MCF 10A (cell line): Measurements from ENCODE around the gene THRB. TPM values are rescaled to one million over a fixed set of nuclear protein-coding genes. Genes with fewer than 3 reads are reported as not detected.

Experiments
- BruUV-seq: library from RNA; stranded (reverse); fragments of 400-500 nt; replicated peaks from 2 replicates; lab custom pipeline; 2021; lab: Mats Ljungman, UMichigan
- CTCF ChIA-PET: fragments of 300-600 bp; sonication (Branson Sonifier 250); formaldehyde crosslinking; extraction: SDS; loops from one replicate; lab custom pipeline; 2021; ENCODE audit warnings: antibody characterized with exemption, inconsistent platforms; lab: Yijun Ruan, JAX
- POLR2A ChIA-PET: fragments of 300-600, 350-650 bp; sonication (Branson Sonifier 250); formaldehyde crosslinking; extraction: SDS; loops from one replicate; lab custom pipeline; 2020; ENCODE audit warnings: antibody characterized with exemption, inconsistent platforms; lab: Yijun Ruan, JAX
- DNase-seq: peaks from one replicate; pipeline ENCODE4 v3.0.0-alpha.2; 2018; ENCODE audit not compliant: unreplicated experiment
- H3K27ac Mint-ChIP-seq: one replicate; pipeline ENCODE4 v1.8.0; 2022; ENCODE audit warnings: mild to moderate bottlenecking, low read depth, mixed read lengths; ENCODE audit not compliant: unreplicated experiment
- H3K27me3 Mint-ChIP-seq: one replicate; pipeline ENCODE4 v1.8.0; 2022; ENCODE audit warnings: mixed read lengths; ENCODE audit not compliant: insufficient read depth, unreplicated experiment
- H3K36me3 Mint-ChIP-seq: one replicate; pipeline ENCODE4 v1.8.0; 2022; ENCODE audit warnings: mild to moderate bottlenecking, moderate library complexity, mixed read lengths; ENCODE audit not compliant: insufficient read depth, unreplicated experiment
- H3K4me1 Mint-ChIP-seq: one replicate; pipeline ENCODE4 v1.8.0; 2022; ENCODE audit warnings: mixed read lengths; ENCODE audit not compliant: insufficient read depth, unreplicated experiment
- H3K4me3 Mint-ChIP-seq: one replicate; pipeline ENCODE4 v1.8.0; 2022; ENCODE audit warnings: mild to moderate bottlenecking, moderate library complexity, mixed read lengths; ENCODE audit not compliant: unreplicated experiment
- H3K9me3 Mint-ChIP-seq: one replicate; pipeline ENCODE4 v1.8.0; 2022; ENCODE audit warnings: mixed read lengths; ENCODE audit not compliant: unreplicated experiment
- CTCF ChIP-seq: fragments of 200-600 bp; IDR thresholded peaks from one replicate; pipeline ENCODE4 v1.8.0; 2022; ENCODE audit warnings: antibody characterized with exemption, mild to moderate bottlenecking; ENCODE audit not compliant: unreplicated experiment
- intact Hi-C: fragments of 100-400 bp; cut with micrococcal nuclease; formaldehyde crosslinking; loops from 2 replicates; pipeline ENCODE4 v1.14.1; 2022
- total RNA-seq: library from RNA; stranded (reverse); gene quantifications from 2 replicates; pipeline ENCODE4 v1.2.3, GENCODE V29; 2022

THRB gene
- total RNA-seq, 1 experiment from 2014 or later = 4.2 TPM

GRCh38 chr3:24387493-24387892 lies 107.2 kb downstream of the THRB start:
- no peak overlapping the region for H3K27ac Mint-ChIP-seq
- BruUV-seq = no TSS peak
- H3K36me3 Mint-ChIP-seq = no peaks in the 10 kb centered on the region
- CTCF ChIA-PET = interaction anchor here (0.7 to 0.8 kb wide), 2 partner anchors 81 to 123 kb away, joined by 3 read pairs; no protein-coding TSS in a partner anchor
- H3K4me1 Mint-ChIP-seq = no peaks in the 10 kb centered on the region
- H3K4me3 Mint-ChIP-seq = no peak overlapping the region
- H3K27me3 Mint-ChIP-seq = no peaks in the 10 kb centered on the region
- intact Hi-C loops = no loop called here
- POLR2A ChIA-PET = interaction anchor here (2.3 kb wide), 1 partner anchor 22 kb away, joined by 6 read pairs; no protein-coding TSS in a partner anchor
- no peaks in the 10 kb centered on the region for H3K9me3 Mint-ChIP-seq
- no peak for DNase-seq
- TF ChIP-seq CTCF = no peak

- intact Hi-C loops = no loop called here
- no peaks in the 10 kb centered on the region for H3K9me3 Mint-ChIP-seq
- ChIA-PET POLR2A (interaction anchor here (1.0 to 2.3 kb wide), 3 partner anchors 14 to 98 kb away, joined by 3 to 6 read pairs (median 4); no protein-coding TSS in a partner anchor), CTCF (interaction anchor here (0.6 to 0.8 kb wide), 2 partner anchors 122 to 175 kb away, joined by 3 to 4 read pairs; no protein-coding TSS in a partner anchor)
- no peak overlapping the region for H3K4me3 Mint-ChIP-seq
- no peaks in the 10 kb centered on the region for H3K4me1 Mint-ChIP-seq
- no peak for TF ChIP-seq CTCF
- H3K27me3 Mint-ChIP-seq = no peaks in the 10 kb centered on the region
- H3K27ac Mint-ChIP-seq = no peak overlapping the region
- no TSS peak for BruUV-seq
- DNase-seq = peak; percentile 38
- H3K36me3 Mint-ChIP-seq = no peaks in the 10 kb centered on the region
Measured at GRCh38 chr3:24387000-24387399, 107.7 kb downstream of the THRB start.

GRCh38 chr3:24386458-24386857 lies 108.2 kb downstream of the THRB start:
- H3K4me3 Mint-ChIP-seq = no peak overlapping the region
- H3K27ac Mint-ChIP-seq = no peak overlapping the region

More at GRCh38 chr3:24386458-24386857, 108.2 kb downstream of the THRB start:
- CTCF ChIA-PET = interaction anchor here (0.6 to 0.7 kb wide), 2 partner anchors 20 to 175 kb away, joined by 3 to 4 read pairs; no protein-coding TSS in a partner anchor
- TF ChIP-seq CTCF = no peak
- intact Hi-C loops = no loop called here
- no peaks in the 10 kb centered on the region for H3K4me1 Mint-ChIP-seq
- H3K9me3 Mint-ChIP-seq = no peaks in the 10 kb centered on the region
- H3K27me3 Mint-ChIP-seq = no peaks in the 10 kb centered on the region
- BruUV-seq = no TSS peak
- no peaks in the 10 kb centered on the region for H3K36me3 Mint-ChIP-seq
- no peak for DNase-seq
- POLR2A ChIA-PET = interaction anchor here (1.0 to 2.3 kb wide), 3 partner anchors 15 to 99 kb away, joined by 3 to 6 read pairs (median 4); no protein-coding TSS in a partner anchor
